Measurements from ENCODE around the gene AKR1B15.

Gene AKR1B15

DNA sequence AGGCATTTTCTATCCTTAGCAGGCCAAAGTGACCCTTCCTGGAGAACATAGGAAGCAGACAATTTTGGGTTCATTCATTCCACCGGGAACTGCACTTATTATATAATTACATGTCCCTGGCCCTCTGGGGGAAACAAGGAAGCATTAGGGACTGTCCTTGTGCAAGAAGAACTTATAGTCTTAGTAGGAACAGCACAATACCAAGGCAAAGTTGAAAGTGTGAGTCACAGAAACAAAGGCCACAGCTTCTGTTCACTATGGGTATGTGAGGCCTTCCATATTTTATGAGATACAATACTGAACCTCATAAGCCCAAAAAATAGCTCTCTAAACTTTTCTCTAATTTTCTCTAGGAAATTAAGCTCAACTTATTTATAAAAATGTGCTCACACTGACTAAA lies 39.9 kb upstream of the AKR1B15 start:
- Histone ChIP-seq H3K4me2 (ENCODE audit: low read length) (no peak overlapping the region), H2AFZ (ENCODE audit: low read length) (no peak overlapping the region), H3K9ac (ENCODE audit: low read length) (no peak overlapping the region), H3K27me3 (ENCODE audit: insufficient read depth, low read length) (no peaks in the 10 kb centered on the region), H3K9me2 (ENCODE audit: low read depth, low read length) (no peaks in the 10 kb centered on the region), H3K4me1 (ENCODE audit: insufficient read depth, low read length, severe bottlenecking) (no peaks in the 10 kb centered on the region), H3F3A (ENCODE audit: insufficient read depth, low read length) (no peaks in the 10 kb centered on the region), H3K9me3 (ENCODE audit: low read length) (no peaks in the 10 kb centered on the region), H3K36me3 (ENCODE audit: insufficient read depth, low read length) (no peaks in the 10 kb centered on the region), H3K27ac (ENCODE audit: low read depth, low read length, poor library complexity, severe bottlenecking) (no peak overlapping the region), H4K20me1 (ENCODE audit: insufficient read depth, low read length) (no peaks in the 10 kb centered on the region), H3K4me3 (ENCODE audit: low read depth, low read length, poor library complexity, severe bottlenecking) (no peak overlapping the region), H3K79me2 (ENCODE audit: insufficient read depth, low read length) (no peaks in the 10 kb centered on the region)
- TF ChIP-seq, protein P1, sequence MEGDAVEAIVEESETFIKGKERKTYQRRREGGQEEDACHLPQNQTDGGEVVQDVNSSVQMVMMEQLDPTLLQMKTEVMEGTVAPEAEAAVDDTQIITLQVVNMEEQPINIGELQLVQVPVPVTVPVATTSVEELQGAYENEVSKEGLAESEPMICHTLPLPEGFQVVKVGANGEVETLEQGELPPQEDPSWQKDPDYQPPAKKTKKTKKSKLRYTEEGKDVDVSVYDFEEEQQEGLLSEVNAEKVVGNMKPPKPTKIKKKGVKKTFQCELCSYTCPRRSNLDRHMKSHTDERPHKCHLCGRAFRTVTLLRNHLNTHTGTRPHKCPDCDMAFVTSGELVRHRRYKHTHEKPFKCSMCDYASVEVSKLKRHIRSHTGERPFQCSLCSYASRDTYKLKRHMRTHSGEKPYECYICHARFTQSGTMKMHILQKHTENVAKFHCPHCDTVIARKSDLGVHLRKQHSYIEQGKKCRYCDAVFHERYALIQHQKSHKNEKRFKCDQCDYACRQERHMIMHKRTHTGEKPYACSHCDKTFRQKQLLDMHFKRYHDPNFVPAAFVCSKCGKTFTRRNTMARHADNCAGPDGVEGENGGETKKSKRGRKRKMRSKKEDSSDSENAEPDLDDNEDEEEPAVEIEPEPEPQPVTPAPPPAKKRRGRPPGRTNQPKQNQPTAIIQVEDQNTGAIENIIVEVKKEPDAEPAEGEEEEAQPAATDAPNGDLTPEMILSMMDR (IDR thresholded peaks at IDR 0.05; ENCODE audit: low read length): no peak
- no peak for TF ChIP-seq EZH2 (IDR thresholded peaks at IDR 0.05; ENCODE audit: borderline replicate concordance, low read length)

DNA sequence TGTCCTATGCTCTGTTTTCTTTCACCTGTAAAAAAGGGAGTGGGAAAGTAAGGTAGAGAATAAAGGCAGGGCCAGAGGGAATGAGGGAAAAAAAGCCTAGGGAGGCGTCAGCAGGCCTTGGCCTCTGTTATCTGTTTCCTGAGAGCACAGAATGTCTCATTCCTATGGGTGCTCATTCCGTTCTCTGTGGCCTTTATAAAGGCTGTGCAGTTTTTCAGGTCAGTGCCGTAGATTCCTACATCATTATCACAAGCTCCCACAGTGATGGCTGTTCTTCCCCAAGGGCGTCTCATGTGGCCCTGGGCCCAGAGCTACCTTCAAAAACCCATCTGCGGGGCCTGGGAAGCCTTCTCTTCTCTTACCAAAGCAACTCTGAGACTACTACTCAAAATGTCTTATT lies 38.3 kb upstream of the AKR1B15 start:
- Histone ChIP-seq H4K20me1 (ENCODE audit: insufficient read depth, low read length) (no peaks in the 10 kb centered on the region), H3K36me3 (ENCODE audit: insufficient read depth, low read length) (no peaks in the 10 kb centered on the region), H3K4me1 (ENCODE audit: insufficient read depth, low read length, severe bottlenecking) (no peaks in the 10 kb centered on the region), H2AFZ (ENCODE audit: low read length) (no peak overlapping the region), H3K79me2 (ENCODE audit: insufficient read depth, low read length) (no peaks in the 10 kb centered on the region), H3K27ac (ENCODE audit: low read depth, low read length, poor library complexity, severe bottlenecking) (no peak overlapping the region), H3F3A (ENCODE audit: insufficient read depth, low read length) (no peaks in the 10 kb centered on the region), H3K4me3 (ENCODE audit: low read depth, low read length, poor library complexity, severe bottlenecking) (no peak overlapping the region), H3K9ac (ENCODE audit: low read length) (no peak overlapping the region), H3K9me3 (ENCODE audit: low read length) (no peaks in the 10 kb centered on the region), H3K27me3 (ENCODE audit: insufficient read depth, low read length) (no peaks in the 10 kb centered on the region), H3K9me2 (ENCODE audit: low read depth, low read length) (no peaks in the 10 kb centered on the region), H3K4me2 (ENCODE audit: low read length) (no peak overlapping the region)
- TF ChIP-seq, protein P1 (IDR thresholded peaks at IDR 0.05; ENCODE audit: low read length): no peak
- TF ChIP-seq EZH2 (IDR thresholded peaks at IDR 0.05; ENCODE audit: borderline replicate concordance, low read length): no peak

DNA sequence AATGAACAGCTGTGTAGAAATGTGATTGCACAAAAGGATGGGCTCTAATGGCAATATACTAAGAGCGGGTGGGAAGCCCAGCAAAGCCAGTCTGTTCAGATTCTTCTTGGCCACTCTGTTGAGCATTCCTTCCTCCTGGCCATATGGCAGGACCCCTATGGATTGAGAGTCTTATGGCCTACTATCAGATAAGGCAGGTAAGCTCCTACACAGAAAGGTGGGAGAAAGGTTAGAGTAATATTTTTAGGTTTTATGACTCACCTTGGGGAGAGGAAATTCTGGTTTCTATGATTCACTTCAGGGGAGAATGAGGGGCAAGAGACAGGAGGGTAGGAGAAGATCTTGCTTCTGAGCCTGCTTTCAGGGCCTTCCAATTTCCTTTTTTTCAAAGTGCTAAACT lies 36.6 kb upstream of the AKR1B15 start:
- H2AFZ ChIP-seq (ENCODE audit: low read length): no peak overlapping the region
- H3F3A ChIP-seq (ENCODE audit: insufficient read depth, low read length): no peaks in the 10 kb centered on the region
- no peak overlapping the region for H3K9ac ChIP-seq (ENCODE audit: low read length)
- no peak for TF ChIP-seq EZH2 (IDR thresholded peaks at IDR 0.05; ENCODE audit: borderline replicate concordance, low read length)
- TF ChIP-seq, protein P1 (IDR thresholded peaks at IDR 0.05; ENCODE audit: low read length): no peak
- no peaks in the 10 kb centered on the region for H3K36me3 ChIP-seq (ENCODE audit: insufficient read depth, low read length)
- H3K79me2 ChIP-seq (ENCODE audit: insufficient read depth, low read length): no peaks in the 10 kb centered on the region
- no peaks in the 10 kb centered on the region for H3K27me3 ChIP-seq (ENCODE audit: insufficient read depth, low read length)
- no peak overlapping the region for H3K4me3 ChIP-seq (ENCODE audit: low read depth, low read length, poor library complexity, severe bottlenecking)
- H3K4me1 ChIP-seq (ENCODE audit: insufficient read depth, low read length, severe bottlenecking): no peaks in the 10 kb centered on the region
- H3K4me2 ChIP-seq (ENCODE audit: low read length): no peak overlapping the region
- no peaks in the 10 kb centered on the region for H3K9me3 ChIP-seq (ENCODE audit: low read length)
- H3K27ac ChIP-seq (ENCODE audit: low read depth, low read length, poor library complexity, severe bottlenecking): no peak overlapping the region
- no peaks in the 10 kb centered on the region for H4K20me1 ChIP-seq (ENCODE audit: insufficient read depth, low read length)
- H3K9me2 ChIP-seq (ENCODE audit: low read depth, low read length): no peaks in the 10 kb centered on the region
